ENCODE results near the gene ACP1.

DNA sequence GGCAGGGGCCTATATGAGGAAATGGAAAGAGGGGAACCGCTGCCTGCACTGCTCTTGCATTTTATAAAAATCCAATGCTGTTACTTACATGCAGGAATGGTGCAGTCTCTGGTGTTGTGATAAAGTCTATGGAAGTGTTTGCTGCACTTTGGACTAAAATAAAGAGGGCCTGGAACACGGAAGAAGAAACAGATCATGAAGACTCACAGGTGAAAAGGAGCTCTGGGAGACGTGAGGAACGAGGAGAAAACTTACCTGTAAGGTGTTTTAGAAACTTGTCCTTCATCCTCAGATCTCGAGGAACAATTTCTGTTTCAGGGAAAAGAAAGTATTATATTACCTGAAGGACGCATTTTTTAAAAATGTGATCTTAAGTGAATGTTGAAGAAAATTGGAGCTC lies 21.3 kb downstream of the ACP1 start:
- TF ChIP-seq, protein P1, sequence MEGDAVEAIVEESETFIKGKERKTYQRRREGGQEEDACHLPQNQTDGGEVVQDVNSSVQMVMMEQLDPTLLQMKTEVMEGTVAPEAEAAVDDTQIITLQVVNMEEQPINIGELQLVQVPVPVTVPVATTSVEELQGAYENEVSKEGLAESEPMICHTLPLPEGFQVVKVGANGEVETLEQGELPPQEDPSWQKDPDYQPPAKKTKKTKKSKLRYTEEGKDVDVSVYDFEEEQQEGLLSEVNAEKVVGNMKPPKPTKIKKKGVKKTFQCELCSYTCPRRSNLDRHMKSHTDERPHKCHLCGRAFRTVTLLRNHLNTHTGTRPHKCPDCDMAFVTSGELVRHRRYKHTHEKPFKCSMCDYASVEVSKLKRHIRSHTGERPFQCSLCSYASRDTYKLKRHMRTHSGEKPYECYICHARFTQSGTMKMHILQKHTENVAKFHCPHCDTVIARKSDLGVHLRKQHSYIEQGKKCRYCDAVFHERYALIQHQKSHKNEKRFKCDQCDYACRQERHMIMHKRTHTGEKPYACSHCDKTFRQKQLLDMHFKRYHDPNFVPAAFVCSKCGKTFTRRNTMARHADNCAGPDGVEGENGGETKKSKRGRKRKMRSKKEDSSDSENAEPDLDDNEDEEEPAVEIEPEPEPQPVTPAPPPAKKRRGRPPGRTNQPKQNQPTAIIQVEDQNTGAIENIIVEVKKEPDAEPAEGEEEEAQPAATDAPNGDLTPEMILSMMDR (IDR thresholded peaks at IDR 0.05) = no peak
- no peak for TF ChIP-seq POLR2AphosphoS5 (IDR thresholded peaks at IDR 0.05; ENCODE audit: insufficient read depth in 1 of 2, low read depth in 1 of 2)
